ENCODE measurements around the gene GALK1. TPM values are rescaled to one million over a fixed set of nuclear protein-coding genes. Genes with fewer than 3 reads are reported as not detected.

Gene GALK1
- total and polyA plus RNA-seq, 9 of the 15 experiments (the other 6 are each of a cell fraction or from before 2014, with no cell fraction given): 0.45 to 51.6 (median 17.4) TPM

- TF ChIP-seq THAP12 (CRISPR knock-in tag; IDR thresholded peaks at IDR 0.05) (no peak), ATF7 (IDR thresholded peaks at IDR 0.05) (peak; percentile 97), NUFIP1 (IDR thresholded peaks at IDR 0.05; ENCODE audit: partially characterized antibody) (no peak), EZH2 (IDR thresholded peaks at IDR 0.05; ENCODE audit: borderline replicate concordance, low read depth, low read length) (no peak), MAX (CRISPR knock-in tag; IDR thresholded peaks at IDR 0.05) (no peak), THRB (CRISPR knock-in tag; conservative IDR thresholded peaks at IDR 0.05) (no peak), STAT5A (IDR thresholded peaks at IDR 0.05; ENCODE audit: borderline replicate concordance, low read length) (no peak), MYNN (IDR thresholded peaks at IDR 0.05) (no peak), MYNN (CRISPR knock-in tag; IDR thresholded peaks at IDR 0.05) (no peak), HMGN3 (IDR thresholded peaks at IDR 0.05; ENCODE audit: borderline replicate concordance, extremely low read depth, insufficient read length, low read depth, low read length) (no peak), E2F5 (CRISPR knock-in tag; IDR thresholded peaks at IDR 0.05) (no peak), EP400 (IDR thresholded peaks at IDR 0.05) (no peak), MAZ (CRISPR knock-in tag; conservative IDR thresholded peaks at IDR 0.05 in 1 of 2, IDR thresholded peaks at IDR 0.05 in 1 of 2) (peak in 1 of 2 experiments; percentile 90; a peak in 2 of 4 replicates), SMARCA5 (IDR thresholded peaks at IDR 0.05) (no peak), BRD9 (IDR thresholded peaks at IDR 0.05; ENCODE audit: low read depth, partially characterized antibody) (no peak), DDX20 (tag; IDR thresholded peaks at IDR 0.05; ENCODE audit: low read depth) (peak; percentile 77; the same call in 1 of the 2 replicates), MAFK (IDR thresholded peaks at IDR 0.05; ENCODE audit: low read length) (no peak), ZBTB2 (IDR thresholded peaks at IDR 0.05) (peak; percentile 98), FOXP1 (CRISPR knock-in tag; IDR thresholded peaks at IDR 0.05) (no peak; the same call in 1 of the 2 replicates), CBFA2T2 (conservative IDR thresholded peaks at IDR 0.05) (no peak), BDP1 (IDR thresholded peaks at IDR 0.05; ENCODE audit: insufficient read depth, insufficient read length) (no peak), CHD1 (IDR thresholded peaks at IDR 0.05; ENCODE audit: low read length) (no peak), NFXL1 (CRISPR knock-in tag; IDR thresholded peaks at IDR 0.05) (no peak), TAF15 (IDR thresholded peaks at IDR 0.05; ENCODE audit: low read depth, low read length) (no peak), CBFA2T3 (IDR thresholded peaks at IDR 0.05) (no peak)
These were observed 19.6 kb upstream of the GALK1 start, which contains the start of gene UNK (continued) for GRCh38 chr17:75784473-75785015.

Data from K562 (cell line).